HCT116 (cell line): ENCODE data around the gene TNFSF12. TPM values are rescaled to one million over a fixed set of nuclear protein-coding genes. Genes with fewer than 3 reads are reported as not detected.
A peak's percentile ranks its signal among the peaks of the same experiment; 100 is the strongest.

Source experiments
- ATAC-seq: fragments of 200-7000 bp; cut with Tn5 transposase; 2 replicates; pipeline ENCODE4 v1.9.1; 2020; ENCODE audit warnings: mild to moderate bottlenecking, moderate library complexity
- BruUV-seq: library from RNA; stranded (reverse); fragments of 400-500 nt; replicated peaks from 2 replicates; lab custom pipeline; 2021; lab: Mats Ljungman, UMichigan
- CTCF ChIA-PET: fragments of 300-600 bp; sonication (Branson Sonifier 250); formaldehyde crosslinking; loops from one replicate; lab custom pipeline; 2021; ENCODE audit warnings: antibody characterized with exemption; lab: Charles Lee
- POLR2A ChIA-PET: fragments of 300-600, 350-600 bp; sonication (Branson Sonifier 250); formaldehyde crosslinking; loops from one replicate; lab custom pipeline; 2021; ENCODE audit warnings: antibody characterized with exemption; lab: Charles Lee
- RAD21 ChIA-PET, 2 experiments: fragments of 300-600 bp; sonication (Branson Sonifier 250); formaldehyde crosslinking; loops; one replicate each; lab custom pipeline; 2023; ENCODE audit warnings: low total read pairs in 2 of 2; ENCODE audit not compliant: uncharacterized antibody in 2 of 2, unreplicated experiment in 2 of 2, low non-redundant PET in 1 of 2; lab: Charles Lee
- DNase-seq: peaks from one replicate; pipeline ENCODE4 v3.0.0-alpha.2; 2010; ENCODE audit warnings: low read depth, low spot score
- H2AFZ ChIP-seq: fragments of 200-600 bp; shearing (Covaris generic), sonication (generic); 2 replicates; pipeline ENCODE4 v1.6.1; 2017; ENCODE audit warnings: low read depth, mixed run types, mixed read lengths, antibody characterized with exemption, low read length; ENCODE audit not compliant: poor library complexity, severe bottlenecking
- H3K27ac ChIP-seq: 2 replicates; pipeline ENCODE4 v1.5.1; 2012; ENCODE audit warnings: low read depth, low read length
- H3K27me3 ChIP-seq: fragments of 200-600 bp; sonication (generic); 2 replicates; pipeline ENCODE4 v1.6.1; 2016; ENCODE audit warnings: mixed run types, low read length, mixed read lengths; ENCODE audit not compliant: insufficient read depth
- H3K36me3 ChIP-seq, 2 experiments: fragments of 200-500 bp in 1 of 2; fragments of 200-600 bp in 1 of 2; sonication (Bioruptor generic) in 1 of 2; sonication (generic) in 1 of 2; 2 replicates each; pipeline versions ENCODE4 v1.5.1 to v1.6.1; 2014 to 2016; ENCODE audit warnings: low read length in 2 of 2, inconsistent platforms in 1 of 2, mixed read lengths in 1 of 2, mixed run types in 1 of 2; ENCODE audit not compliant: insufficient read depth in 2 of 2, control insufficient read depth in 1 of 2
- H3K4me1 ChIP-seq, 2 experiments: fragments of 200-600 bp in 1 of 2; sonication (generic) in 1 of 2; 2 replicates each; pipeline versions ENCODE4 v1.5.1 to v1.6.1; 2012 to 2017; ENCODE audit warnings: low read length in 2 of 2, inconsistent platforms in 1 of 2, mild to moderate bottlenecking in 1 of 2, mixed read lengths in 1 of 2, mixed run types in 1 of 2, moderate library complexity in 1 of 2; ENCODE audit not compliant: insufficient read depth in 2 of 2, control insufficient read depth in 1 of 2
- H3K4me2 ChIP-seq: fragments of 200-600 bp; sonication (generic); 2 replicates; pipeline ENCODE4 v1.6.1; 2017; ENCODE audit warnings: mixed run types, low read length, mixed read lengths
- H3K4me3 ChIP-seq, 2 experiments: fragments of 200-600 bp in 1 of 2; sonication (generic) in 1 of 2; replicated peaks in 1 of 2; 2 replicates each; pipeline ENCODE4 v1.5.1; 2011 to 2016; ENCODE audit warnings: low read length in 2 of 2, control low read depth in 1 of 2, low read depth in 1 of 2, mild to moderate bottlenecking in 1 of 2, mixed read lengths in 1 of 2, mixed run types in 1 of 2
- H3K79me2 ChIP-seq: fragments of 200-600 bp; sonication (generic); 2 replicates; pipeline ENCODE4 v1.6.1; 2017; ENCODE audit warnings: mild to moderate bottlenecking, mixed run types, low read length, moderate library complexity, mixed read lengths; ENCODE audit not compliant: insufficient read depth
- H3K9ac ChIP-seq: fragments of 200-600 bp; sonication (generic); 2 replicates; pipeline ENCODE4 v1.6.1; 2016; ENCODE audit warnings: low read length, mixed read lengths
- H3K9me2 ChIP-seq: fragments of 200-600 bp; sonication (generic), shearing (Covaris generic); 2 replicates; pipeline ENCODE4 v1.6.1; 2017; ENCODE audit warnings: mixed run types, mild to moderate bottlenecking, moderate library complexity; ENCODE audit not compliant: insufficient read depth
- H3K9me3 ChIP-seq, 2 experiments: fragments of 200-500 bp in 1 of 2; fragments of 200-600 bp in 1 of 2; sonication (Bioruptor generic) in 1 of 2; sonication (generic) in 1 of 2; 2 replicates each; pipeline ENCODE4 v1.6.1; 2014 to 2017; ENCODE audit warnings: low read length in 2 of 2, mixed read lengths in 2 of 2, inconsistent platforms in 1 of 2, low read depth in 1 of 2, mild to moderate bottlenecking in 1 of 2, mixed run types in 1 of 2, moderate library complexity in 1 of 2; ENCODE audit not compliant: control insufficient read depth in 1 of 2, insufficient read depth in 1 of 2
- H4K20me1 ChIP-seq: fragments of 200-600 bp; sonication (generic), shearing (Covaris generic); 2 replicates; pipeline ENCODE4 v1.6.1; 2017; ENCODE audit warnings: mixed run types, mild to moderate bottlenecking, moderate library complexity; ENCODE audit not compliant: insufficient read depth
- CBX3 ChIP-seq: IDR thresholded peaks from 2 replicates; pipeline ENCODE4 v1.6.1; 2012; ENCODE audit warnings: low read depth
- CEBPB ChIP-seq: IDR thresholded peaks from 2 replicates; pipeline ENCODE4 v1.6.1; 2012; ENCODE audit warnings: low read depth
- EGR1 ChIP-seq: IDR thresholded peaks from 2 replicates; pipeline ENCODE4 v1.6.1; 2012; ENCODE audit warnings: low read depth
- EZH2 ChIP-seq: fragments of 200-600 bp; sonication (generic); IDR thresholded peaks from 2 replicates; pipeline ENCODE4 v1.6.1; 2017; ENCODE audit warnings: antibody characterized with exemption, mixed run types
- EZH2phosphoT487 ChIP-seq: fragments of 200-600 bp; IDR thresholded peaks from 2 replicates; pipeline ENCODE4 v1.6.1; 2018; ENCODE audit warnings: antibody characterized with exemption, borderline replicate concordance
- JUND ChIP-seq: IDR thresholded peaks from 2 replicates; pipeline ENCODE4 v1.6.1; 2012
- POLR2AphosphoS5 ChIP-seq: IDR thresholded peaks from 2 replicates; pipeline ENCODE4 v1.6.1; 2011; ENCODE audit warnings: mild to moderate bottlenecking, low read depth, low read length, moderate library complexity
- TCF7L2 ChIP-seq: IDR thresholded peaks from 2 replicates; pipeline ENCODE4 v1.7.0; 2011; ENCODE audit warnings: borderline replicate concordance, inconsistent platforms; ENCODE audit not compliant: insufficient read depth, insufficient read length; ENCODE audit errors: extremely low read depth
- ZFX ChIP-seq: fragments of 450-650 bp; IDR thresholded peaks from 2 replicates; pipeline ENCODE4 v1.6.1; 2017
- intact Hi-C: fragments of 100-400 bp; cut with micrococcal nuclease; formaldehyde crosslinking; loops from 2 replicates; pipeline ENCODE4 v1.10.0; 2022
- total RNA-seq: library from RNA; stranded (reverse); gene quantifications from one replicate; pipeline ENCODE4 v1.2.1, GENCODE V29; 2021; ENCODE audit not compliant: unreplicated experiment

TNFSF12 gene
- total RNA-seq, 1 experiment from 2014 or later: 12.3 TPM

- H3K27ac ChIP-seq: no peak overlapping the region
- POLR2A ChIA-PET: no interaction called here
- DNase-seq: no peak
- H2AFZ ChIP-seq: no peak overlapping the region
- H3K27me3 ChIP-seq: no peaks in the 10 kb centered on the region
- no TSS peak for BruUV-seq
- no peaks in the 10 kb centered on the region for H3K9me2 ChIP-seq
- H3K79me2 ChIP-seq: no peaks in the 10 kb centered on the region
- no peaks in the 10 kb centered on the region for H3K36me3 ChIP-seq
- ATAC-seq: no peak
- CTCF ChIA-PET: no interaction called here
- TF ChIP-seq EZH2phosphoT487 (no peak), EGR1 (no peak), ZFX (no peak), JUND (no peak), POLR2AphosphoS5 (no peak), CBX3 (no peak), TCF7L2 (no peak), CEBPB (no peak)
- intact Hi-C loops: no loop called here
- H3K4me3 ChIP-seq: no peak overlapping the region
- RAD21 ChIA-PET: no interaction called here
- H3K9me3 ChIP-seq: no peaks in the 10 kb centered on the region
- H3K4me1 ChIP-seq: peaks cover 6 to 16% of the 10 kb centered on the region in 2 experiments
- no peak overlapping the region for H3K4me2 ChIP-seq
- no peak overlapping the region for H3K9ac ChIP-seq
- no peaks in the 10 kb centered on the region for H4K20me1 ChIP-seq
Measured at GRCh38 chr17:7544911-7545310, 3.9 kb upstream of the TNFSF12 start.

GRCh38 chr17:7549401-7550055, 670 bp downstream of the TNFSF12 start:
- Histone ChIP-seq H3K4me3 (peak overlapping the region; percentile 63 to 70), H3K4me2 (peak overlapping the region; percentile 94), H3K9me3 (no peaks in the 10 kb centered on the region), H3K27ac (peak overlapping the region; percentile 59; the same call in 1 of the 2 replicates), H4K20me1 (no peaks in the 10 kb centered on the region), H3K9ac (peak overlapping the region; percentile 61), H3K4me1 (peaks cover 6 to 16% of the 10 kb centered on the region in 2 experiments), H3K9me2 (no peaks in the 10 kb centered on the region), H2AFZ (peak overlapping the region; percentile 74), H3K79me2 (no peaks in the 10 kb centered on the region), H3K36me3 (no peaks in the 10 kb centered on the region), H3K27me3 (no peaks in the 10 kb centered on the region)
- BruUV-seq: no TSS peak
- ChIA-PET RAD21 (no interaction called here), CTCF (interaction anchor here (0.7 to 0.9 kb wide), 2 partner anchors 11 to 31 kb away, joined by 3 to 5 read pairs; no protein-coding TSS in a partner anchor), POLR2A (interaction anchor here (0.6 kb wide), 1 partner anchor 145 kb away, joined by 3 read pairs; the partner anchor contains the start of gene TMEM256)
- intact Hi-C loops: no loop called here
- TF ChIP-seq ZFX: 0 out of 2 replicates have a peak, but pooled peaks have one; percentile 40
- TF ChIP-seq CEBPB: no peak
- peak; percentile 80 for TF ChIP-seq EGR1
- TF ChIP-seq EZH2: no peak
- DNase-seq: no peak
- ATAC-seq: peak; percentile 76
